GM23338 (cell line): ENCODE results near the gene PHYH.

Experiments
- CTCF ChIP-seq, 2 experiments: fragments of 200-600 bp in 1 of 2; sonication (generic) in 1 of 2; conservative IDR thresholded peaks; 2 replicates each; pipeline versions ENCODE4 v1.5.1 to v1.6.1; 2016 to 2017; ENCODE audit warnings: antibody characterized with exemption in 2 of 2, low read depth in 2 of 2, mild to moderate bottlenecking in 2 of 2, moderate library complexity in 1 of 2
- JUNB ChIP-seq: IDR thresholded peaks from one replicate; pipeline ENCODE4 v1.6.1; 2016; ENCODE audit warnings: antibody characterized with exemption; ENCODE audit not compliant: unreplicated experiment
- TF ChIP-seq, protein P1 (sequence below): IDR thresholded peaks from one replicate; pipeline ENCODE4 v1.6.1; 2018; ENCODE audit warnings: antibody characterized with exemption; ENCODE audit not compliant: unreplicated experiment

GRCh38 chr10:13328613-13329012 is 28.7 kb upstream of the PHYH start:
- no peak for TF ChIP-seq CTCF (conservative IDR thresholded peaks at IDR 0.05; ENCODE audit: low read depth in 2 of 2)
- no peak for TF ChIP-seq JUNB
- TF ChIP-seq, protein P1, sequence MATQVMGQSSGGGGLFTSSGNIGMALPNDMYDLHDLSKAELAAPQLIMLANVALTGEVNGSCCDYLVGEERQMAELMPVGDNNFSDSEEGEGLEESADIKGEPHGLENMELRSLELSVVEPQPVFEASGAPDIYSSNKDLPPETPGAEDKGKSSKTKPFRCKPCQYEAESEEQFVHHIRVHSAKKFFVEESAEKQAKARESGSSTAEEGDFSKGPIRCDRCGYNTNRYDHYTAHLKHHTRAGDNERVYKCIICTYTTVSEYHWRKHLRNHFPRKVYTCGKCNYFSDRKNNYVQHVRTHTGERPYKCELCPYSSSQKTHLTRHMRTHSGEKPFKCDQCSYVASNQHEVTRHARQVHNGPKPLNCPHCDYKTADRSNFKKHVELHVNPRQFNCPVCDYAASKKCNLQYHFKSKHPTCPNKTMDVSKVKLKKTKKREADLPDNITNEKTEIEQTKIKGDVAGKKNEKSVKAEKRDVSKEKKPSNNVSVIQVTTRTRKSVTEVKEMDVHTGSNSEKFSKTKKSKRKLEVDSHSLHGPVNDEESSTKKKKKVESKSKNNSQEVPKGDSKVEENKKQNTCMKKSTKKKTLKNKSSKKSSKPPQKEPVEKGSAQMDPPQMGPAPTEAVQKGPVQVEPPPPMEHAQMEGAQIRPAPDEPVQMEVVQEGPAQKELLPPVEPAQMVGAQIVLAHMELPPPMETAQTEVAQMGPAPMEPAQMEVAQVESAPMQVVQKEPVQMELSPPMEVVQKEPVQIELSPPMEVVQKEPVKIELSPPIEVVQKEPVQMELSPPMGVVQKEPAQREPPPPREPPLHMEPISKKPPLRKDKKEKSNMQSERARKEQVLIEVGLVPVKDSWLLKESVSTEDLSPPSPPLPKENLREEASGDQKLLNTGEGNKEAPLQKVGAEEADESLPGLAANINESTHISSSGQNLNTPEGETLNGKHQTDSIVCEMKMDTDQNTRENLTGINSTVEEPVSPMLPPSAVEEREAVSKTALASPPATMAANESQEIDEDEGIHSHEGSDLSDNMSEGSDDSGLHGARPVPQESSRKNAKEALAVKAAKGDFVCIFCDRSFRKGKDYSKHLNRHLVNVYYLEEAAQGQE, result no peak
